HCT116 (cell line): ENCODE results near the gene TRPT1.

Experiments
- ATF3 ChIP-seq: IDR thresholded peaks from 2 replicates; pipeline ENCODE4 v1.6.1; 2012
- CTCF ChIP-seq, 3 experiments: fragments of 200-600 bp in 1 of 3; sonication (generic) in 1 of 3; IDR thresholded peaks in 2 of 3; conservative IDR thresholded peaks in 1 of 3; 2 replicates each; pipeline ENCODE4 v1.5.1; 2012 to 2017; ENCODE audit warnings: low read depth in 2 of 3, low read length in 2 of 3, antibody characterized with exemption in 1 of 3, borderline replicate concordance in 1 of 3, control low read depth in 1 of 3, mild to moderate bottlenecking in 1 of 3, mixed read lengths in 1 of 3, mixed run types in 1 of 3, moderate library complexity in 1 of 3; ENCODE audit not compliant: insufficient read depth in 1 of 3
- EZH2 ChIP-seq: fragments of 200-600 bp; sonication (generic); IDR thresholded peaks from 2 replicates; pipeline ENCODE4 v1.6.1; 2017; ENCODE audit warnings: antibody characterized with exemption, mixed run types
- JUND ChIP-seq: IDR thresholded peaks from 2 replicates; pipeline ENCODE4 v1.6.1; 2012
- POLR2A ChIP-seq: IDR thresholded peaks from 2 replicates; pipeline ENCODE4 v1.7.0; 2011; ENCODE audit warnings: borderline replicate concordance; ENCODE audit not compliant: insufficient read depth, insufficient read length; ENCODE audit errors: extremely low read depth
- SRF ChIP-seq: IDR thresholded peaks from 2 replicates; pipeline ENCODE4 v1.6.1; 2012; ENCODE audit warnings: low read depth
- TCF7L2 ChIP-seq: IDR thresholded peaks from 2 replicates; pipeline ENCODE4 v1.7.0; 2011; ENCODE audit warnings: borderline replicate concordance, inconsistent platforms; ENCODE audit not compliant: insufficient read depth, insufficient read length; ENCODE audit errors: extremely low read depth
- ZBTB33 ChIP-seq: IDR thresholded peaks from 2 replicates; pipeline ENCODE4 v1.6.1; 2011; ENCODE audit warnings: mild to moderate bottlenecking, low read length, moderate library complexity; ENCODE audit not compliant: insufficient replicate concordance; ENCODE audit errors: extremely low read depth

GRCh38 chr11:64256300-64256699 lies 30.3 kb upstream of the TRPT1 start:
- no peak for TF ChIP-seq EZH2
- no peak for TF ChIP-seq CTCF (IDR thresholded peaks at IDR 0.05 in 2 of 3, conservative IDR thresholded peaks at IDR 0.05 in 1 of 3; ENCODE audit: borderline replicate concordance in 1 of 3, insufficient read depth in 1 of 3, low read depth in 2 of 3, low read length in 2 of 3)
- no peak for TF ChIP-seq SRF
- no peak for TF ChIP-seq TCF7L2
- no peak for TF ChIP-seq POLR2A
- no peak for TF ChIP-seq JUND
- TF ChIP-seq ZBTB33 = no peak
- no peak for TF ChIP-seq ATF3
